Measurements from ENCODE around the gene ARMH4.

The ARMH4 gene

DNA sequence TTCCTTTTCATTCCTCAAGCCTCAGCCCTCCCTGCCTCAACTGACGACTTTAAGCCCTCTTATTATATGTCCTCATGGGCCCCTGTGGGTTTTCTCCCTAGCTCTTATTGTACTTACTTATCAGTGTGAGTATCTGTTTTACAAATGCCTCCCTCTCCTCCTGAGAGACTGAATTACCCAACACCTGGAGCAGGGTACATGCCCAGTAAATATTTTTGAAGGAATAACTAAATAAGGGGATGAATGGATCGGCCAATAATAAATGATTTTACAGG, 190.3 kb downstream of the ARMH4 start:
- TF ChIP-seq, protein P1, sequence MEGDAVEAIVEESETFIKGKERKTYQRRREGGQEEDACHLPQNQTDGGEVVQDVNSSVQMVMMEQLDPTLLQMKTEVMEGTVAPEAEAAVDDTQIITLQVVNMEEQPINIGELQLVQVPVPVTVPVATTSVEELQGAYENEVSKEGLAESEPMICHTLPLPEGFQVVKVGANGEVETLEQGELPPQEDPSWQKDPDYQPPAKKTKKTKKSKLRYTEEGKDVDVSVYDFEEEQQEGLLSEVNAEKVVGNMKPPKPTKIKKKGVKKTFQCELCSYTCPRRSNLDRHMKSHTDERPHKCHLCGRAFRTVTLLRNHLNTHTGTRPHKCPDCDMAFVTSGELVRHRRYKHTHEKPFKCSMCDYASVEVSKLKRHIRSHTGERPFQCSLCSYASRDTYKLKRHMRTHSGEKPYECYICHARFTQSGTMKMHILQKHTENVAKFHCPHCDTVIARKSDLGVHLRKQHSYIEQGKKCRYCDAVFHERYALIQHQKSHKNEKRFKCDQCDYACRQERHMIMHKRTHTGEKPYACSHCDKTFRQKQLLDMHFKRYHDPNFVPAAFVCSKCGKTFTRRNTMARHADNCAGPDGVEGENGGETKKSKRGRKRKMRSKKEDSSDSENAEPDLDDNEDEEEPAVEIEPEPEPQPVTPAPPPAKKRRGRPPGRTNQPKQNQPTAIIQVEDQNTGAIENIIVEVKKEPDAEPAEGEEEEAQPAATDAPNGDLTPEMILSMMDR (conservative IDR thresholded peaks at IDR 0.05): no peak
- no peak overlapping the region for H3K27ac ChIP-seq

DNA sequence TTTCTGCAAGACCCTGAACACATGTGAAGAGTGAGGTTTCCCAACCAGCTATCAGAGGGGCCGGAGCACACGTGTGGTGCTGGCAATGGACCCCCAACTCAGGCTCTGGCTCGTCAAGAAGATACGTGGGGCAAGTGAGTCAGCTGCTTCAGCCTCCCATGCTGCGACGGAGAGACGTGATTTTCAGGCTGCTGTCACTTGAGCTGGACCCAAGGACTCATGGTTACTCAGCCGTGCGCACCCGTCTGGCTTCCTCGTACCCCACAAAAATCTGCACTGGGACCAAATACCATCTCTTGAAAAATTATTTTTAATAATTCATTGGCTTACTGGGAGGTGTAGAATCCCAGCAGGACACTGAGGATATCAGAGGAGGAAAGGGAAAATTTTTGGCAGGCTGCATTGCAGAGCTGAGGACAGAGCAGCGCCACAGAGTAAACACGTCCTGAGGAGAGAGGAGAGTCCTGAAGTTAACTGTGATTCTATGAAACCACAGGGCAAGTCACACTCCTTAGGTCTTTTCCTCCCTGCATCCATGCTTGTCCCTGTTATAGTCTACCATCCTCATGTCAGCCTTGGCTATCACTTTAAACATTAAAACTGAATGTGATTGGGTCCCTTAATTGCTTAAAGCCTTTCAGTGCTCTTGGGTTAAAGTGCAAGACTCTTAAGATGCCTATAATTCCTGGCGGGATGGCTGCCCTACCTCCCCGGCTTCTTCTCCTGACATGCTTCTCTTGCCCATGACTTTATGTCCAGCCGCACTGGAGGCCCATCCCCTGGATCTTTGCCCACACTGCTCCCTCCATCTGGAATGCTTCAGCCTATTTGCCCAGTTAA, 190.8 kb downstream of the ARMH4 start:
- no peak overlapping the region for H3K27ac ChIP-seq
- TF ChIP-seq, protein P1 (conservative IDR thresholded peaks at IDR 0.05): no peak

DNA sequence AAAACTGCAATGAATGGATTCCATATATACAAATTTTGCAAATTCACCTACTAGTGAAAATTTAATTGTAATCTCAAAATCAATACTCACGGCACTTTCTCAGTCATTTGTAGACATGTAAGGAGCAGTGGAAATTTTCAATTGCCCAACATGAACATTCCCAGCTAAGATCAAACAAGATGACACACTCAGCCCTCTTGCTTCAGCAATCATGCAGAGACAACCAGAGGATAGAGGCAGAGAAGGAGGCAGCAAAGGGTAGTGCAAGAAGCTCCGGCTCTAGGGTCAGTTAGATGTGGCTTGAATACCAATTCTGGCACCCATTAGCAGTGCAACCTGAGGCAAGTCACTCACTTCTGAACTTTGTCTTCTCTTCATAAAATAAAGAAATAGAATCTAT, 194.6 kb downstream of the ARMH4 start:
- no peak overlapping the region for H3K27ac ChIP-seq
- TF ChIP-seq, protein P1 (conservative IDR thresholded peaks at IDR 0.05): no peak

Data from VCaP (cell line).